HG02642 (cell line): ENCODE measurements around the gene NXNL1.
"Not testable (repeated sequence)": the region's sequence is repeated elsewhere in the genome, so short reads cannot be mapped to it uniquely, and the experiment has no call there.

Experiments used
- ATAC-seq: cut with Tn5 transposase; IDR thresholded peaks from one replicate; pipeline ENCODE4 v1.9.1; 2021; ENCODE audit warnings: mild to moderate bottlenecking; ENCODE audit not compliant: unreplicated experiment, poor library complexity

The NXNL1 gene

GRCh38 chr19:17460372-17461230 is at the start of gene NXNL1:
TSS of gene NXNL1 (minus strand) at chr19:17460926. CDS start at chr19:17460869, 57 bp downstream.
- no peak for ATAC-seq

- ATAC-seq: not testable (repeated sequence)
These were observed 47.8 kb upstream of the NXNL1 start for GRCh38 chr19:17508558-17508933.

- ATAC-seq: no peak
These were observed 46.0 kb upstream of the NXNL1 start for GRCh38 chr19:17506745-17507144.

GRCh38 chr19:17505223-17505622 is 44.5 kb upstream of the NXNL1 start:
- no peak for ATAC-seq

- ATAC-seq: no peak
These were observed 43.7 kb upstream of the NXNL1 start for GRCh38 chr19:17504456-17504855.

- ATAC-seq: no peak
These were observed 43.3 kb upstream of the NXNL1 start for GRCh38 chr19:17504030-17504429.

- no peak for ATAC-seq
These were observed 42.5 kb upstream of the NXNL1 start for GRCh38 chr19:17503240-17503639.

- no peak for ATAC-seq
These were observed 39.9 kb upstream of the NXNL1 start for GRCh38 chr19:17500447-17501198.

GRCh38 chr19:17499648-17500446 is 39.1 kb upstream of the NXNL1 start:
- no peak for ATAC-seq

- not testable (repeated sequence) for ATAC-seq
These were observed 38.3 kb upstream of the NXNL1 start for GRCh38 chr19:17499025-17499424.

GRCh38 chr19:17497149-17497798 is 36.5 kb upstream of the NXNL1 start:
- ATAC-seq: no peak

GRCh38 chr19:17496337-17496997 is 35.7 kb upstream of the NXNL1 start:
- ATAC-seq: peak; percentile 76

- ATAC-seq: no peak
These were observed 35.0 kb upstream of the NXNL1 start for GRCh38 chr19:17495639-17496296.

GRCh38 chr19:17491287-17491686 is 30.6 kb upstream of the NXNL1 start:
- no peak for ATAC-seq

GRCh38 chr19:17490411-17490810 is 29.7 kb upstream of the NXNL1 start:
- ATAC-seq: no peak

- ATAC-seq: no peak
These were observed 28.8 kb upstream of the NXNL1 start for GRCh38 chr19:17489392-17490030.

- no peak for ATAC-seq
These were observed 28.1 kb upstream of the NXNL1 start for GRCh38 chr19:17488593-17489391.
